Measurements from ENCODE around the gene ORC3. TPM values are rescaled to one million over a fixed set of nuclear protein-coding genes. Genes with fewer than 3 reads are reported as not detected.
"Not testable (repeated sequence)": the region's sequence is repeated elsewhere in the genome, so short reads cannot be mapped to it uniquely, and the experiment has no call there.

ORC3 gene
- total RNA-seq, 6 experiments from 2014 or later = 7.7 to 12.7 (median 9.8) TPM

- ATAC-seq (peak; percentile 84 to 92 (median 88)), DNase-seq (peak; percentile 95 to 97 (median 96))
- Histone ChIP-seq H3K4me3 (peak within 1 kb of the TSS; percentile 77 to 90 (median 87)), H3K9me3 (no peaks in the 10 kb centered on the region), H3K27me3 (no peaks in the 10 kb centered on the region), H3K4me1 (peaks cover 0 to 21% (median 1%) of the 10 kb centered on the region in 4 donors), H3K36me3 (no peaks in the 10 kb centered on the region), H3K27ac (peak within 1 kb of the TSS; percentile 99 to 100 (median 100))
- intact Hi-C loops (cut with DNase I) = no loop called here
- WGBS (ENCODE audit: insufficient coverage, low coverage, low lambda C conversion rate, missing lambda C conversion rate) = under 1% methylated on average over 25 of the region's 88 CpGs
- no peak for TF ChIP-seq CTCF (IDR thresholded peaks at IDR 0.05)
- TF ChIP-seq POLR2A (IDR thresholded peaks at IDR 0.05) = peak; percentile 97
Measured at GRCh38 chr6:87701676-87702588, 112.0 kb downstream of the ORC3 start, which contains the start of gene AKIRIN2. Gene AKIRIN2, minus strand, starts transcription at chr6:87702233. Its CDS starts 549 bp downstream, at chr6:87701684.

- no peaks in the 10 kb centered on the region for H3K27me3 ChIP-seq
- H3K4me3 ChIP-seq = peak overlapping the region; percentile 32 to 90 (median 87)
- 2% methylated on average over 7 of the region's 7 CpGs for WGBS (ENCODE audit: insufficient coverage, low coverage, low lambda C conversion rate, missing lambda C conversion rate)
- TF ChIP-seq POLR2A (IDR thresholded peaks at IDR 0.05) = no peak
- intact Hi-C loops (cut with DNase I) = no loop called here
- H3K9me3 ChIP-seq = no peaks in the 10 kb centered on the region
- H3K36me3 ChIP-seq = no peaks in the 10 kb centered on the region
- peak; percentile 4 to 37 (median 16) for ATAC-seq
- H3K4me1 ChIP-seq = peaks cover 0 to 16% (median 0%) of the 10 kb centered on the region in 4 donors
- no peak for DNase-seq
- peak overlapping the region; percentile 99 to 100 (median 100) for H3K27ac ChIP-seq
Measured at GRCh38 chr6:87702589-87702945, 112.6 kb downstream of the ORC3 start.

- H3K36me3 ChIP-seq; DNase-seq; H3K9me3 ChIP-seq; H3K27me3 ChIP-seq; intact Hi-C loops (cut with DNase I); ATAC-seq: not testable (repeated sequence)
- Histone ChIP-seq H3K4me1 (peaks cover 0 to 11% (median 0%) of the 10 kb centered on the region in 4 donors), H3K4me3 (peak overlapping the region; percentile 32 to 90 (median 87)), H3K27ac (peak overlapping the region; percentile 99 to 100 (median 100))
- WGBS (ENCODE audit: insufficient coverage, low coverage, low lambda C conversion rate, missing lambda C conversion rate) = 64% methylated on average over 15 of the region's 19 CpGs
Measured at GRCh38 chr6:87703039-87703438, 113.1 kb downstream of the ORC3 start.

- Histone ChIP-seq H3K36me3 (no peaks in the 10 kb centered on the region), H3K9me3 (no peaks in the 10 kb centered on the region), H3K4me3 (no peak overlapping the region), H3K27me3 (no peaks in the 10 kb centered on the region), H3K4me1 (no peaks in the 10 kb centered on the region), H3K27ac (no peak overlapping the region)
- DNase-seq (no peak), ATAC-seq (no peak)
- WGBS (ENCODE audit: insufficient coverage, low coverage, low lambda C conversion rate, missing lambda C conversion rate) = 78% methylated on average over 2 of the region's 4 CpGs
- intact Hi-C loops (cut with DNase I) = no loop called here
- TF ChIP-seq CTCF (IDR thresholded peaks at IDR 0.05) = no peak
- TF ChIP-seq POLR2A (IDR thresholded peaks at IDR 0.05) = no peak
Measured at GRCh38 chr6:87705070-87705691, 115.2 kb downstream of the ORC3 start.

- no peaks in the 10 kb centered on the region for H3K9me3 ChIP-seq
- H3K27ac ChIP-seq = no peak overlapping the region
- DNase-seq (no peak), ATAC-seq (no peak)
- intact Hi-C loops (cut with DNase I) = no loop called here
- TF ChIP-seq POLR2A (IDR thresholded peaks at IDR 0.05) (no peak), CTCF (IDR thresholded peaks at IDR 0.05) (no peak)
- H3K4me3 ChIP-seq = no peak overlapping the region
- no peaks in the 10 kb centered on the region for H3K4me1 ChIP-seq
- H3K36me3 ChIP-seq = no peaks in the 10 kb centered on the region
- H3K27me3 ChIP-seq = no peaks in the 10 kb centered on the region
- 84% methylated on average over 3 of the region's 3 CpGs for WGBS (ENCODE audit: insufficient coverage, low coverage, low lambda C conversion rate, missing lambda C conversion rate)
Measured at GRCh38 chr6:87706187-87706966, 116.4 kb downstream of the ORC3 start.

GRCh38 chr6:87708581-87709427, 118.9 kb downstream of the ORC3 start:
- 63% methylated on average over 4 of the region's 7 CpGs for WGBS (ENCODE audit: insufficient coverage, low coverage, low lambda C conversion rate, missing lambda C conversion rate)
- H3K4me1 ChIP-seq; H3K27me3 ChIP-seq; H3K36me3 ChIP-seq; H3K4me3 ChIP-seq; DNase-seq; H3K9me3 ChIP-seq; intact Hi-C loops (cut with DNase I); ATAC-seq; H3K27ac ChIP-seq: not testable (repeated sequence)

Measured in right lobe of liver (tissue), 6 donors.